Stimulated activated CD8-positive, alpha-beta memory T cell treated with anti-CD3 and anti-CD28 coated beads, Interleukin-15, amount 100 ng/mL, for 4 hours (primary cell): Measurements from ENCODE around the gene MSL1.

Source experiments
- DNase-seq, 2 donors: peaks; one replicate each; pipeline ENCODE4 v3.0.0-alpha.2; 2020; ENCODE audit warnings: low read depth in 2 of 2

The MSL1 gene

DNA sequence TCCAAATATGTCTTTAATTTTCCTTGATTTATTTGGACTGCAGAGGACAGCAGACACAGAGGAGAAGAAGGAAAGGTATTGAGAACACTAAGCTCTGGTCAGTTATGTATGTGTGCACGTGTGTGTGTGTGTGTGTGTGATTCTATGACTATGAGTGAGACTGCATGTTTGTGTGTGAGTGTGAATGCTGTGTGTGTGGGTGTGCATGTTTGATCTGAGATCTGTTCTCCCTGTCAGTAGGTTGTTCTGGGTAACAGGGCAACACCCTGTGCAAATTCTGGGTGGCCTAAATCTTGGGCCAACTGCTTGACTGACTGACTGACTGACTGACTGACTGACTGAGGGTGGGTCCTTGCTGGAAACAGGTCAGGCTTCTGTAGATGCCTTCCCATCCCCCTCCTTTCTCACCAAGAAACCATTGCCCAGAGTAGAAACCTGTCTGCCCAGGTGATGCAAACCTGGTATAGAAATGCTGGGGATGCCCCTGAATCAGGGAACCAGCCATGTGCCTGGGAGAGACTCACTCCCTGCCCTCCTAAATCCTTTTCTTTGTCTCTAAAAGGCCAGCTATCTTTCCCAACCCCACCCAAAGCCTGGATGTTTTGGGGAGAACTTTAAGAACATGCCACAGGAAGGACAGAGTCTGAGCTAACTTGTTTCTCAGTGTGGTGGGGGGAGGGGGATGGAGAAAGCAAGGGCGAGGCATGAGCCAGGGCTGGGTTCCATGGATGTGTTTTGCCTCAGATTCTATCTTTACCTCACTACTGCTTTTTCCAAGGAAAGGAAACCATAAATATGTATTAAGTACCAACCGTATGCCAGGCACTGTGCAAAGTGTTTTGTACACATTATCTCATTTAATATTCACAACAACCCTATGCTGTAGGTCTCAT, 16.9 kb upstream of the MSL1 start:
- DNase-seq = no peak

DNA sequence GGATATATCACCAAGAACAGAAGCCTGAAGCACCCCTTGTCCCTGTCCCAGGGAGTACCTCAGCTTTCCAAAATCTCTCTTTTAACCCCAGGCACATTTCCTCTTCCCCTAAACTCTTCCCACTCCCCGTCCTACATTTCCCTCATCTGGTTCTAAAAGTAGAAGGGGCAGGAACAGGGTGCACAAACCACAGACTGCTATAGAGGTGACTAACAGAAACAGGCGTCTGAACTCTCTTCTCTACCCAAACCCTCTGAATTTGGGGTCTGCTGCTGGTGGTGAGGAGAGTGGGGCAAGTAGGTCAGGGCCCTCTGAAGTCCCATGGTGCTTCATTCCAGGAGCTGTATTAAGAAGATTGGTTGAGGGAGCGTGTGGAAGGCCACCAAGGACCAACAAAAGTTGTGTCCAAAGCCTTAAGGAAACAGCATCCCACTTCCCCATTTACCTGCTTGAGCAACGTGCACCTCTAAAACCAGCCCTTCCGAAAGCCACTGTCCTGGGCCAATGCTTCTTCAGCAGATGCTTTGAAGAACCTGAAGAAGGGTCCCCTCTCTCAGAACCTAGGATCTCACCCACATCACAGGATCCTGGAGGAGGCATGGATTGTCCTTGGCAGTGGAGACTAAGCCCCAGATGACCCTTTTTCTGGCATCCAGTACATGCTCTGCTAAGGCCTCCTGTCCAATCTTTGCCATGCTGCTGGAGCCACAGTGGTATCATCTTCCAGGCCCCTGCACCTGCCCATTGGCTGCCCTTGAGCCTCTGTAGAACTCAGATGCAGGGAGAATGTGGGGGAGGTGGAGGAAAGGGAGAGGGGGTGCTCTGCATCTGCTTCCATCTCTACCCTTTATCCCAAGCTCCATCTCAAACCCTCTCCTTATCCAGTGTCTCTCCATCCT, 15.7 kb upstream of the MSL1 start:
- no peak for DNase-seq

GRCh38 chr17:40106760-40107521, 14.8 kb upstream of the MSL1 start:
- no peak for DNase-seq

DNA sequence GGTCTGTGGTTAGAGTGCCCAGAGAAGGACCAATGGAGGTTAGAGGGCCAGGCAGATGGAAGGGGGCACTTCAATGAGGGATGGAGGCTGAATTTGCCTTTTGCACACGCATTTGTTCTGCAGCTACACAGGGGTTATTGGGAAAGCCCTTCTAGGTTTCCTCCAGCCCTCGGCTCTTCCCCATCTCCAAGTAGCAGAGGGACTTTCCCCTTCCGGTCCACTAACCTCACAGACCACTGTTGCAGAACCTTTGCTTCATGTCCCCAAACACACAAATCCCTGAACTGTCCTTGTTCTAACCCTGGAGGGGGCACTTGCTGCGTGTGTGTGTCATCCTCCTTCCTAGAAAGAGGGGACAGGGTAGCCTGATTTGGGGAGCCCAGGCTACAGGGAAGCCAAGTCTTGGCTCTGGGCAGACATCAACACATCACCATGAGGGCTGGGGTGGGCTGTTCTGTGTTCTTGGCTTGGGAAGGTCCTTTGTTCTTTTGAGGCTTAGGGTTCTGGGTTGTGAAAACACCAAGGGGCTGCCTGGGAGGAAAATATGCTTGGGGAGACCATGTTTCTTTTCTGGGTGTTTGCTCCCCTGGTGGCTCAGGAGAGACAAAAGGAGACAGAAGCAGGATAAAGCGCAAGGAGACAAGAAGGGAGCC, 14.1 kb upstream of the MSL1 start:
- no peak for DNase-seq

DNA sequence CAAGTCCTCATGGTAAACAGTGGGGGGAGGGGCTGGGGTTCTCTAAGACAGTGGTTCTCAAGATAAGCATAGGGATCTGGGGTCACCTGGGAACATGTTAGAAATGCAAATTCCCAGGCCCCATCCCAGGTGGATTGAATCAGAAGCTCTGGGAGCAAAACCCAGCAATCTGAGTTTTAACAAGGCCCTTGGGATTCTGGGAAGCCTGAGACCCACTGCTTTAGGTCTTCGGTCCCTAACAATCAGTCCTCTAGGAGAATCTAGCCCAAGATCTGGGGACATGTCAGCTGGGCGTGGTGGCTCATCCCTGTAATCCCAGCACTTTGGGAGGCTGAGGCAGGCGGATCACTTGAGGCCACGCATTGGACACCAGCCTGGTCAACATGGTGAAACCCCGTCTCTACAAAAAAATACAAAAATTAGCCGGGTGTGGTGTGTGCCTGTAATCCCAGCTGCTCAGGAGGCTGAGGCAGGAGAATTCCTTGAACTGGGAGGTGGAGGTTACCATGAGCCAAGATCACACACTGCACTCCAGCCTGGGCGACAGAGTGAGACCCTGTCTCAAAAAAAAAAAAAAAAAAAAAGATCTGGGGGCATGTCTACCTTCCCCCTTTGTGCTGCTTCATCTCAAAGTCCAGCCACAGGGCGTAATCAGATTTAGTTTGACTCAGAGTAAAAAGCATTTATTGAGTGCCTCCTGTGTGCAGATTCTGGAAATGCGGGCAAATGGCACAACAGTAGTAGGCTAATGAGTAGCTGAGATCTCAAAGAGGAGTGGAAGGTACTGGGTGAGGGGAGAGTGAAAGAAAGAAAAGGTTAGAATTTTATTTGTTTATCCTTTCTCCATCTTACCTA, 12.6 kb upstream of the MSL1 start:
- DNase-seq = no peak

- DNase-seq = no peak
Measured at GRCh38 chr17:40110026-40110845, 11.5 kb upstream of the MSL1 start.

GRCh38 chr17:40111221-40112128, 10.3 kb upstream of the MSL1 start:
- DNase-seq = peak in 1 of 2 donors; percentile 60

- DNase-seq = no peak
Measured at GRCh38 chr17:40112191-40112711, 9.5 kb upstream of the MSL1 start.

- DNase-seq = no peak
Measured at GRCh38 chr17:40112718-40113109, 9.1 kb upstream of the MSL1 start.

DNA sequence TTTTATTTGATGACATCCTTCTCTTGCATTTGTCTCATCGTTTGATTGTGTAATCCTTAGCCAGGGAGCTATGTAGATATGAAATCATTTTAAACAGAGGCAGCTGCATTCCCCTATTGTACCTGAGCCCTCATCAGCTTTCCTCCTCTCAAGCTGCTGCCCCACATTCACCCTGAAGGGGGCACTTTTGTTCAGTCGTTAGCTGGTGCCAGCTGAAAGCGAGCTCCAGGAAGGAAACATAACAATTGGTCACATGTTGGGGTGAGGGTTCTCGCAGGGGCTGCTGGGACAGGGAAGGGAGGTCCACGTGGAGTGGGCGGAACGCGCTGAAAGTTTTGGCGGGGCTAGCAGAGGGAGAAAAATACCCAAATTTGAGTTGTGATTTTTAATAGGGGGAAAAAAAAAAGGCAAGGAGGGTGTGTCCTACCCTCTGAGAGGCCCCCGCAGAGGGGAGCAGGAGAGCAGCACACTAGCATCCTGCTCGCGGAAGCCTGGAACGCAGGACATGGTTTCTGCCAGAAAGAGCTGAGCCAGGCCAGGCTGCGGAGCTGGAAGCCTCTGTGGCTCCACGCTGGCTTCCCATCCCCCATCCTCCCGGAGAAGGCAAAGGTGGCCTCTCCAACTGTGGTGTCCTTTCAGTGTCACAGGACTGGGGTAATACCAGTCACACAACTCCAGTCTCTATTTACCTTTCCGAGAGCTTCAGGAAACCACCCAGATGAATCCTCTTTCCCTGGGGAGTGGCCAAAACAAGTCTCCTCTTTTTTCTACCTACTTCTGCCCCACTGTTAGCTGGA, 8.5 kb upstream of the MSL1 start:
- peak; percentile 74 to 91 for DNase-seq

DNA sequence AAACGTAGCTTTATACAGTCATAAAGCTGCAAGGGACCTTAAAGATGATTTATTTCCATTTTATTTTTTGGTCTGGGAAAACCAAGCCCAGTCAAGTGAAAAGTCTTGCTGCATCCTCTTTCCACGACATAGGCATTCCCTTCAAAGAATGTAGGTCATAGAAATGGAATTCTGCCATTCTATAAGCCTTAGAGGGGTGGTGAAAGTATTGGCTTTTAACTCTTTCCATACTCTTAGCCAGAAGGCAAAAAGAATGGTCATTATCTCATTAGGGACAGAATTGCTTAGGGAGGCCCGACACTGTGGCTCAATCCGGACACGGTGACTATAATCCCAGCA, 7.9 kb upstream of the MSL1 start:
- no peak for DNase-seq

DNA sequence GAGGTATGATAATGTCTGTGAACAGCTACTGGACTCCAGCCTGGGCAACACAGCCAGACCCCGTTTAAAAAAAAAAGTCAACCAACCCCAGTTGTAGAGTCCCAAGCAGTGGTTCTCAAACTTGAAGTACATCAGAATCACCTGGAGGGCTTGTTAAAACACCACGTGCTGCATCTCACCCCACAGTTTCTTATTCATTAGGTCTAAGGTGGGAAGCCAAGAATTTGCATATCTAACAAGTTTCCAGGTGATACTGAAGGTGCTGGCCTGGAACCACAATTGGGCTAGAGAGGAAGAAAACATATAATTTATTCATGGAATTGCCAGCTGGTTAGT, 6.7 kb upstream of the MSL1 start:
- DNase-seq = no peak

GRCh38 chr17:40122136-40122998, 596 bp downstream of the MSL1 start:
- no peak for DNase-seq

DNA sequence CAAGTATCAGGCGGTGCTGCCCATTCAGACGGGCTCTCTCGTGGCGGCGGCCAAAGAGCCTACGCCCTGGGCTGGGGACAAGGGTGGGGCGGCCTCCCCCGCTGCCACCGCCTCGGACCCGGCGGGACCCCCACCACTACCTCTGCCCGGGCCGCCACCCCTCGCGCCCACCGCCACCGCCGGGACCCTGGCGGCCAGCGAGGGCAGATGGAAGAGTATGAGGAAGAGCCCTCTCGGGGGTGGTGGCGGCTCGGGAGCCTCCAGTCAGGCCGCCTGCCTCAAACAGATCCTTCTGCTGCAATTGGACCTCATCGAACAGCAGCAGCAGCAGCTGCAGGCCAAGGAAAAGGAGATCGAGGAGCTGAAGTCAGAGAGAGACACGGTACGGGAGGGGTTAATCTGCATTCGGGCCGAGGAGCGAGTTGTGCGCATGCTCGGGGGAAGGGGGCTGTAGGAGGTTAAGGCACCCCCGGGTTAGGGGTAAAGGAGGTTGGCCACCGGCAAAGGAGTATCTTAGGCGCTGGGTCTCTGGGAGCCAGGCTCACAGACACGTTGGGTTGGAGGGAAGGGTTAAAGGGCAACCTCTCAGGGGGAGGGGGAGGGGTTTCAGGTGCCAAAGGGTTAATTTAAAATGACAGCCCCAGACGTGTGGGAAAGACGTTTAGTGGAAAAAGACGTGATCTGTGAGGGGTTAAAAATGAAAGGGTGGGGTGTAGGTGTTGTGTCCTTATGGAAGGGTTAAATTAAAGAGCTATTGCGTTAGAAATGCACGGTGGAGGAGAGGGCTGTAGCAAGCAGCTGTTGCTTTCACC, 1.4 kb downstream of the MSL1 start:
- no peak for DNase-seq

- no peak for DNase-seq
Measured at GRCh38 chr17:40123811-40124114, 2.0 kb downstream of the MSL1 start.
